Esophagus squamous epithelium (tissue), 5 donors: ENCODE data around the gene TSHB. TPM values are rescaled to one million over a fixed set of nuclear protein-coding genes. Genes with fewer than 3 reads are reported as not detected.

Source experiments
- DNase-seq: peaks from one replicate; lab custom pipeline; 2025; lab: John Stamatoyannopoulos, UW
- H3K27ac ChIP-seq, 4 donors: fragments of 200-600 bp; sonication (generic); one replicate each; pipeline ENCODE4 v1.5.1; 2016 to 2019; ENCODE audit warnings: mild to moderate bottlenecking in 1 of 4
- H3K27me3 ChIP-seq, 4 donors: fragments of 200-600 bp; sonication (generic); 1 replicate in 3 of 4; 2 replicates in 1 of 4; pipeline versions ENCODE4 v1.5.1 to v1.6.0; 2017 to 2021; ENCODE audit warnings: antibody characterized with exemption in 1 of 4
- H3K36me3 ChIP-seq, 3 donors: fragments of 200-600 bp; sonication (generic); one replicate each; pipeline ENCODE4 v1.5.1; 2016 to 2019
- H3K4me1 ChIP-seq, 3 donors: fragments of 200-600 bp; sonication (generic); one replicate each; pipeline ENCODE4 v1.5.1; 2017 to 2019
- H3K4me3 ChIP-seq, 4 donors: fragments of 200-600 bp; sonication (generic); 1 replicate in 3 of 4; 2 replicates in 1 of 4; pipeline ENCODE4 v1.5.1; 2016 to 2019; ENCODE audit warnings: mild to moderate bottlenecking in 2 of 4, moderate library complexity in 1 of 4
- H3K9me3 ChIP-seq, 3 donors: fragments of 200-600 bp; sonication (generic); one replicate each; pipeline ENCODE4 v1.5.1; 2016 to 2019
- POLR2A ChIP-seq, 4 donors: fragments of 450-650 bp; IDR thresholded peaks; one replicate each; pipeline ENCODE4 v1.6.1; 2017; ENCODE audit warnings: antibody characterized with exemption in 4 of 4, mild to moderate bottlenecking in 4 of 4, moderate library complexity in 3 of 4
- WGBS, 2 donors: methylation state at CpG; one replicate each; pipeline ENCODE4 v1.1.5; 2018; 5-methylcytosine and 5-hydroxymethylcytosine counted together
- intact Hi-C: fragments of 100-400 bp; cut with DNase I; formaldehyde crosslinking; loops from one replicate; pipeline ENCODE4 v1.15.0; 2022
- total RNA-seq, 4 donors: library from RNA; depleted of rRNA; stranded (reverse); fragments of >200 nt; gene quantifications; one replicate each; pipeline ENCODE4 v1.1.0, GENCODE V29; 2016
- TF ChIP-seq, protein P1 (sequence below), 6 experiments: fragments of 450-650 bp in 4 of 6; fragments of 200-600 bp in 2 of 6; sonication (generic) in 2 of 6; IDR thresholded peaks; one replicate each; pipeline ENCODE4 v1.5.1; 2016 to 2019; ENCODE audit warnings: antibody characterized with exemption in 6 of 6, mild to moderate bottlenecking in 4 of 6, moderate library complexity in 4 of 6
- donor health status: DM: yes; HTN: yes; CAD: no.

TSHB gene
- total RNA-seq, result not detected

DNA sequence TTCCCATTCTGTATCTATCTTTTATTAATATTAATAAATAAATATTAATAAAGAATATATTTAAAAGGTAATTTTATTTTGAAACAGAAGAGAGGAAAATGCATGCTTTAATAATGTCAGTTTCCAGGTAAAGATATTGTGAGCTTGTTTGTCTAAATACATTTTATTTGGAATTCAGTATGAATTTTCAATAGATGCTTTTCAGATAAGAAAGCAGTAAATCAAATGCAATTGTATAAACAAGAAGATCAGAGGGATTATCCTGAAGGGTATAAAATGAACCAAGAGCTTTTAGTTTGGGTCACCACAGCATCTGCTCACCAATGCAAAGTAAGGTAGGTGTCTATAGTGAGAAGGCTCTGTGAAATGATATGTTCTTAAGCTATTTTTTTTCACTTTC lies at the start of gene TSHB:
Gene TSHB, plus strand, starts transcription at position 301 of the 400 bp plus-strand sequence. CDS start 3,537 bp downstream, outside the sequence.
- Histone ChIP-seq H3K4me3 (no peak within 1 kb of the TSS), H3K27ac (no peak within 1 kb of the TSS), H3K9me3 (no peaks in the 10 kb centered on the region), H3K27me3 (no peaks in the 10 kb centered on the region), H3K36me3 (no peaks in the 10 kb centered on the region), H3K4me1 (no peaks in the 10 kb centered on the region)
- TF ChIP-seq, protein P1, sequence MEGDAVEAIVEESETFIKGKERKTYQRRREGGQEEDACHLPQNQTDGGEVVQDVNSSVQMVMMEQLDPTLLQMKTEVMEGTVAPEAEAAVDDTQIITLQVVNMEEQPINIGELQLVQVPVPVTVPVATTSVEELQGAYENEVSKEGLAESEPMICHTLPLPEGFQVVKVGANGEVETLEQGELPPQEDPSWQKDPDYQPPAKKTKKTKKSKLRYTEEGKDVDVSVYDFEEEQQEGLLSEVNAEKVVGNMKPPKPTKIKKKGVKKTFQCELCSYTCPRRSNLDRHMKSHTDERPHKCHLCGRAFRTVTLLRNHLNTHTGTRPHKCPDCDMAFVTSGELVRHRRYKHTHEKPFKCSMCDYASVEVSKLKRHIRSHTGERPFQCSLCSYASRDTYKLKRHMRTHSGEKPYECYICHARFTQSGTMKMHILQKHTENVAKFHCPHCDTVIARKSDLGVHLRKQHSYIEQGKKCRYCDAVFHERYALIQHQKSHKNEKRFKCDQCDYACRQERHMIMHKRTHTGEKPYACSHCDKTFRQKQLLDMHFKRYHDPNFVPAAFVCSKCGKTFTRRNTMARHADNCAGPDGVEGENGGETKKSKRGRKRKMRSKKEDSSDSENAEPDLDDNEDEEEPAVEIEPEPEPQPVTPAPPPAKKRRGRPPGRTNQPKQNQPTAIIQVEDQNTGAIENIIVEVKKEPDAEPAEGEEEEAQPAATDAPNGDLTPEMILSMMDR (IDR thresholded peaks at IDR 0.05), result no peak
- TF ChIP-seq POLR2A (IDR thresholded peaks at IDR 0.05), result no peak
- intact Hi-C loops, result no loop called here
- no peak for DNase-seq

DNA sequence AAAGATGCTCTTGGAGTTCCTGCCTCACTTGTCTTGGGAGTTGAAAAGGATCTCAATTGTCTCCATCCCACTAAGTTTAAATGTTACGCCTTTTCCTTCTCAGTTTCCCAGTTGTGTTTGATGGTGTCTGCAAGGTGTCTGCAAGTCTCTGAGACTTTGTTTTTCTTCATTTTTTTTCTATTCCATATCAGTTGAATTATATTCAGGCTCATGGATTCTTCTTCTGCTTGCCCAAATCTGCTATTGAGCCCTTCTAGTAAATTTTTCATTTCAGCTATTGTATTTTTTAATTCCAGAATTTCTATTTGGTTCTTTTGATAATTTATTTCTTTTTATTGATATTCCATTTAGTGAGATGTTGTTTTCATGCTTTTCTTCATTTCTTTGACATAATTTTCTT lies 47.4 kb upstream of the TSHB start:
- H3K36me3 ChIP-seq, result no peaks in the 10 kb centered on the region
- H3K27me3 ChIP-seq, result no peaks in the 10 kb centered on the region
- H3K9me3 ChIP-seq, result peaks cover 0 to 16% (median 0%) of the 10 kb centered on the region in 3 donors
- no peak for DNase-seq
- H3K4me1 ChIP-seq, result peaks cover 0 to 4% (median 0%) of the 10 kb centered on the region in 3 donors
- no peak overlapping the region for H3K27ac ChIP-seq
- 45 to 100% methylated on average over 1 of the region's 1 CpG for WGBS, 2 donors
- TF ChIP-seq, protein P1 (IDR thresholded peaks at IDR 0.05), result no peak
- no peak for TF ChIP-seq POLR2A (IDR thresholded peaks at IDR 0.05)
- no peak overlapping the region for H3K4me3 ChIP-seq
- intact Hi-C loops, result loop anchor here (5.0 kb wide), 1 partner anchor 70 kb away; no protein-coding TSS in a partner anchor

DNA sequence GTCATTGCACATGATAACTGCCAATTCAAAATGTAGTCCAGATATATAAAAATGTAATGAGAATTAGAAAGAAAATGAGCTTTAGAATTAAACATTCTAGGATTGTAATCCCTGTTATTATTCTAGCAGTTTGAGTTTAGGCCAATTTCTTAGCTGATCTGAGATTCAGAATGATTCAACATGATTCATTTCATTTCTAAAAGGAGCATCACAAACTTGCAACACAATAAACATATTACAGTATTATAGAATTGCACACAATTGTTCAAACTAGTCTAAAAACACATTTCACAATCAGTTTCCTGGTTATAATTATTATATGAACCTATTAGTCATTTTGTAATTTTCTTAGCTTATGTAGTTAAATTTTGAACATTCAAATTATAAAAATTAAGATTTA lies 43.3 kb upstream of the TSHB start:
- TF ChIP-seq POLR2A (IDR thresholded peaks at IDR 0.05), result no peak
- TF ChIP-seq, protein P1 (IDR thresholded peaks at IDR 0.05), result no peak
- Histone ChIP-seq H3K36me3 (no peaks in the 10 kb centered on the region), H3K27me3 (peaks cover 0 to 6% (median 0%) of the 10 kb centered on the region in 4 donors), H3K27ac (no peak overlapping the region), H3K4me1 (peaks cover 0 to 4% (median 0%) of the 10 kb centered on the region in 3 donors), H3K4me3 (no peak overlapping the region), H3K9me3 (peaks cover 0 to 31% (median 15%) of the 10 kb centered on the region in 3 donors)
- no peak for DNase-seq
- intact Hi-C loops, result no loop called here

DNA sequence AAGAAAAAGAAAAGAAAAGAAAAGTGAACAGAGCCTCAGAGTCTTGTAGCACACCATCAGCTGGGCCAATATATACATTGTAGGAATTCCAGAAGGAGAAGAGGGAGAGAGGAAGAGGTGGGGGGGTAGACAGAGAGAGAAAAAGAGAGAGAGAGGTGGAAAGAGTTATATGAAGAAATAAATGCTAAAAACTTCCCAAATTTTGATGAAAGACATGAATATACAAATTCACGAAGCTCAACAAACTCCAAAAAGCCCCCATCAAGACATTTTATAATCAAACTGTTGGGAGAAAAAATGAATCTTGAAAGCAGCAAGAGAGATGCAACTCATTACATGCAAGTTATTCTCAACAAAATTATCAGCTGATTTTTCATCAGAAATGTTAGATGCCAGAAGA lies 41.5 kb upstream of the TSHB start:
- H3K4me3 ChIP-seq, result no peak overlapping the region

DNA sequence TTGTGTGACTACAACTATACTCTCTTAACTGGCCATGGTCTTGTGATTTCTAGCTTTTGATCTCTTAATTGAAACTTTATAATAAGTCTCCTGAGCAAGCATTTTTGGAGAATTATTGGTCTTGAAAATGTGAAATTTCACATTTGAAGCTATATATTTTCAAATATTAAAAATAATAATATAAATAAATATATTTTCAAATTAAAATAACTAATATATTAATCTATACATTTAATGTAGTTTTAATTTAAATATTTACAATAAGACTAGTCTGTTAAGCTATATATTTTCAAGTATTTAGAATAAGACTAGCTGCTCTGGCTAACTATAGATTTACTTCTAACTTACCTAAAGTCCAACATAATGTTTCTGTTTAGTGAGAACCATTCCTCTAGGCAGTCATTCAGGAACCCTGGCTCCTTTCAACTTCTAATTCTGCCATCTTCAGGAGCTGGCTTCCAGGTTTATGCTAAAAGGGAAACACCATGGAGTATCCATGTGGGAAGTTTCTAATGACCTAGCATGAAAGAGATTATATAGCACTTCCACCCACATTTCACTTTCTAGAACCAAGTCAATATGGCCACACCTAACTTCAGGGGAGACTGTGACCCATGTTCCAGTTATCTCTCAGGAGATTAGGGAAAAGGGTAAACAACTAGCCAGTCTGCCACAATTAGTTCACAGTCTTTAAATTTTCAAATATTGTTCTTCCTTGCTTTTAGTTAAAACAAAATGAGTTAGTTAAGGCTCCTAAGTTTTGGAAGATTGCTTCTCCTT lies 31.9 kb upstream of the TSHB start:
- DNase-seq, result no peak
- no peak for TF ChIP-seq POLR2A (IDR thresholded peaks at IDR 0.05)
- TF ChIP-seq, protein P1 (IDR thresholded peaks at IDR 0.05), result no peak
- Histone ChIP-seq H3K9me3 (no peaks in the 10 kb centered on the region), H3K4me3 (no peak overlapping the region), H3K27me3 (peaks cover 0 to 7% (median 0%) of the 10 kb centered on the region in 4 donors), H3K4me1 (no peaks in the 10 kb centered on the region), H3K27ac (no peak overlapping the region), H3K36me3 (no peaks in the 10 kb centered on the region)
- intact Hi-C loops, result no loop called here

More for the DNA sequence above, 41.5 kb upstream of the TSHB start:
- 77 to 86% methylated on average over 1 of the region's 1 CpG for WGBS, 2 donors
- intact Hi-C loops, result no loop called here
- Histone ChIP-seq H3K4me1 (peaks cover 0 to 4% (median 0%) of the 10 kb centered on the region in 3 donors), H3K9me3 (peaks cover 0 to 15% (median 15%) of the 10 kb centered on the region in 3 donors), H3K27me3 (peaks cover 0 to 6% (median 0%) of the 10 kb centered on the region in 4 donors), H3K27ac (no peak overlapping the region), H3K36me3 (no peaks in the 10 kb centered on the region)
- TF ChIP-seq POLR2A (IDR thresholded peaks at IDR 0.05), result no peak
- TF ChIP-seq, protein P1 (IDR thresholded peaks at IDR 0.05), result no peak
- DNase-seq, result no peak
